ENCODE results near the gene MAP2K5.

Gene MAP2K5

DNA sequence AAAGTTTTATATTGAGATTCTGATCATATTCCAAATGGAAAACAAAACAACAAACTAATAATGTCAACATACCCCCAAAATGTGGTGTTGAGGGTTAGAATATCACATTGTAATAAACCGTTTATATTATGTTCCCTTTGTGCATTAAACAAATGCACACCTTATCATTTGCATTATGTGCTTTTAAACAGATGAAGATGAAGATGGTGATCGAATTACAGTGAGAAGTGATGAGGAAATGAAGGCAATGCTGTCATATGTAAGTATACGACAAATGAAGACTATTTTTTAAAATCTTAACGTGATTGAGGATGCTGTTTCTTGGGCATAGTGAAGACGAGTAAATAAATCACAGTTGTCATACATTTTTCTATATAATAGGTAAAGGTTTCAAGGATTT lies 20.6 kb downstream of the MAP2K5 start:
- no peak overlapping the region for H3K4me3 ChIP-seq (ENCODE audit: low read depth, low read length)
- in situ Hi-C loops (cut with HindIII; ENCODE audit: low sequenced_read_pairs): loop anchor here (5.0 kb wide), 1 partner anchor 36 kb away; no protein-coding TSS in a partner anchor
- no peak for DNase-seq (ENCODE audit: low read depth)
- TF ChIP-seq, protein P1, sequence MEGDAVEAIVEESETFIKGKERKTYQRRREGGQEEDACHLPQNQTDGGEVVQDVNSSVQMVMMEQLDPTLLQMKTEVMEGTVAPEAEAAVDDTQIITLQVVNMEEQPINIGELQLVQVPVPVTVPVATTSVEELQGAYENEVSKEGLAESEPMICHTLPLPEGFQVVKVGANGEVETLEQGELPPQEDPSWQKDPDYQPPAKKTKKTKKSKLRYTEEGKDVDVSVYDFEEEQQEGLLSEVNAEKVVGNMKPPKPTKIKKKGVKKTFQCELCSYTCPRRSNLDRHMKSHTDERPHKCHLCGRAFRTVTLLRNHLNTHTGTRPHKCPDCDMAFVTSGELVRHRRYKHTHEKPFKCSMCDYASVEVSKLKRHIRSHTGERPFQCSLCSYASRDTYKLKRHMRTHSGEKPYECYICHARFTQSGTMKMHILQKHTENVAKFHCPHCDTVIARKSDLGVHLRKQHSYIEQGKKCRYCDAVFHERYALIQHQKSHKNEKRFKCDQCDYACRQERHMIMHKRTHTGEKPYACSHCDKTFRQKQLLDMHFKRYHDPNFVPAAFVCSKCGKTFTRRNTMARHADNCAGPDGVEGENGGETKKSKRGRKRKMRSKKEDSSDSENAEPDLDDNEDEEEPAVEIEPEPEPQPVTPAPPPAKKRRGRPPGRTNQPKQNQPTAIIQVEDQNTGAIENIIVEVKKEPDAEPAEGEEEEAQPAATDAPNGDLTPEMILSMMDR (IDR thresholded peaks at IDR 0.05; ENCODE audit: low read depth, low read length, missing control alignments): no peak

DNA sequence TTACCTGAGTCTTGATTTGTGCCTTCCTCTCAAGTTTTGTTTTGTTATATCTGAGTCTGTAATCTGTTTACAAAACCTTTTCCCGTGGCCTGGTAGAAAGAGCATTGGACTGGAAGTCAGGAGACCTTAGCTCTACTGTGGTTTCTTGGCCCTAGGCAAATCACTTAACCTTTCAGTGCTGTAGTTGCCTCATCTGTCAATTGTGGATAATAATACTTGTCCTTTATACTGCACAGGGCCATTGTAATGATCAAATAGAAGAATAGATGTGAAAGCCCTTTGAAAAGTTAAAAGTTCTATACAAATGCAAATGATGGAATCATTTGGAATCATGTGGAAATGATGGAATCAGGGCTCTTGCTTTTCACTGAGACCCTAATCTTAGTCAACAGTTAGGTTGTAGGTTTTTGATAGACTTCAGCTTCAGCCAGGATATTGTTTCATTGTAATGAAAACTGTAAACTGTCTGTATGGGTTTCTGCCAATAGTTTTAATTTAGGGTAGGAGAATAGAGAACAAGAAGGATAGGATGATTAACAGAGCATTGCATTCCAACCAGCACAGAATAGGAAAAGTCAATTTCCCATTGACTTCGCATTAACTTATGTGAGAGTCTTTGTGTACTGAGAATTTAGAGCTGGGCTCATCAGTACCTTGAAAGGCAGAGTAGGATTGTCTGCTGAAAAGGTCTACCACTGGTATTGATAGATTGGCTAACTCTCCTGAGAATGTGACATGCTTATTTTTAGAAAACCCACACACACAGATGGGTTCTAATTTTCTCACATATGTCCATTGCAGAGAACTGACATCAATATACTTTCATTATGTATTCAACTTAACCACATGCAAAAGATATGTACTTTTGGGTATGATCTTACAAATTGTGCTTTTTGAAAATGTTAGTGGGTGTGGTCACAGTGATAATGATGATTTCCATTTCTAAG lies 21.8 kb downstream of the MAP2K5 start:
- TF ChIP-seq, protein P1 (IDR thresholded peaks at IDR 0.05; ENCODE audit: low read depth, low read length, missing control alignments): no peak
- DNase-seq (ENCODE audit: low read depth): no peak
- no peak overlapping the region for H3K4me3 ChIP-seq (ENCODE audit: low read depth, low read length)
- in situ Hi-C loops (cut with HindIII; ENCODE audit: low sequenced_read_pairs): loop anchor here (5.0 kb wide), 1 partner anchor 37 kb away; no protein-coding TSS in a partner anchor

- in situ Hi-C loops (cut with HindIII; ENCODE audit: low sequenced_read_pairs): loop anchor here (5.0 kb wide), 1 partner anchor 38 kb away; no protein-coding TSS in a partner anchor
- no peak for DNase-seq (ENCODE audit: low read depth)
- TF ChIP-seq, protein P1 (IDR thresholded peaks at IDR 0.05; ENCODE audit: low read depth, low read length, missing control alignments): no peak
- H3K4me3 ChIP-seq (ENCODE audit: low read depth, low read length): no peak overlapping the region
Observed at GRCh38 chr15:67564968-67565345, 22.5 kb downstream of the MAP2K5 start.

GRCh38 chr15:67569668-67570067 lies 27.2 kb downstream of the MAP2K5 start:
- TF ChIP-seq, protein P1 (IDR thresholded peaks at IDR 0.05; ENCODE audit: low read depth, low read length, missing control alignments): no peak
- no peak overlapping the region for H3K4me3 ChIP-seq (ENCODE audit: low read depth, low read length)
- DNase-seq (ENCODE audit: low read depth): no peak
- in situ Hi-C loops (cut with HindIII; ENCODE audit: low sequenced_read_pairs): no loop called here

GRCh38 chr15:67570875-67571647 lies 28.6 kb downstream of the MAP2K5 start:
- no peak for DNase-seq (ENCODE audit: low read depth)
- TF ChIP-seq, protein P1 (IDR thresholded peaks at IDR 0.05; ENCODE audit: low read depth, low read length, missing control alignments): no peak
- in situ Hi-C loops (cut with HindIII; ENCODE audit: low sequenced_read_pairs): no loop called here
- H3K4me3 ChIP-seq (ENCODE audit: low read depth, low read length): no peak overlapping the region

DNA sequence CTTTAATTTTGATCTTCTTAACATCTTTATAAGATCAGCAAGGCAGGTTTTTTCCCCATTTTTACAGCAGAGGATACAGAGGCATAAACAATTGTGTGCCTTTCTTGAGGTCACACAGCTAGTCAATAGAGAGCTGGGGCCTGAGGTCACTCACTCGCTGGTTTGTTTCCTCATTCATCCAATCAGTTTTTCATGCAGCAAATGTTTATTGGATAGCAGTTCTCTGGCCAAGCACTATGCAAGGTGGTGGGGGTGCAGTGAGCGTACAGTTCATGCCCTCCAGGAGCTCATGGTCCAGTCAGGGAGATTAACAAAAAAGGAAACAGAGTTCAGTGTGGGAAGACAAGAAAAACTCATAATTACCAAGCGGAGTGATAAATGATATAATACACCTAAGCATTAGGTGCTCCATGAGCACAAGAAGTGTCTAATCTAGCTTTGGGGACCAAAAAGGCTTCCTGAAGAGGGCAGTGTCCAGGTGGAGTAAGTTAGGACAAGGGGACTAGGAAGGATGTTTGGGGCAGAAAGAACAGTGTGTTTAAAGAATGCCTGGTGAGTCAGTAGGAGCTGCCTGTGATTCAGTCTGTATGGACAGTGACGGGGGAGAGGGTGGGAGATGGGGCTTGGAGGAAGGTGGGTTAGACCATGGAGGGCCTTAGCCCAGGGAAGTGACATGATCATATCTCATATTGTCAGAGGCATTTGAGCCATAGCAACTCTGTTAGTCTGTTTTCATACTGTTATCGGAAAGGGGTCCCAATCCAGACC lies 29.3 kb downstream of the MAP2K5 start:
- no peak for DNase-seq (ENCODE audit: low read depth)
- in situ Hi-C loops (cut with HindIII; ENCODE audit: low sequenced_read_pairs): no loop called here
- no peak overlapping the region for H3K4me3 ChIP-seq (ENCODE audit: low read depth, low read length)
- TF ChIP-seq, protein P1 (IDR thresholded peaks at IDR 0.05; ENCODE audit: low read depth, low read length, missing control alignments): no peak

Data from astrocyte of the cerebellum (primary cell).